K562 (cell line): Measurements from ENCODE around the gene GET4. TPM values are rescaled to one million over a fixed set of nuclear protein-coding genes. Genes with fewer than 3 reads are reported as not detected.

ENCODE experiments used
- ATAC-seq: fragments of 200-7000 bp; cut with Tn5 transposase; 3 replicates; pipeline ENCODE4 v1.9.1; 2020; ENCODE audit warnings: moderate library complexity
- BruUV-seq: library from RNA; stranded (reverse); fragments of 400-500 nt; replicated peaks from 2 replicates; lab custom pipeline; 2021; lab: Mats Ljungman, UMichigan
- CTCF ChIA-PET: fragments of 300-600 bp; formaldehyde crosslinking; extraction: SDS; loops from one replicate; lab custom pipeline; 2021; ENCODE audit warnings: low intra/inter-chr PET ratio; lab: Yijun Ruan, JAX
- POLR2A ChIA-PET: fragments of 300-600, 350-650 bp; sonication (Branson Sonifier 250); formaldehyde crosslinking; extraction: SDS; loops from one replicate; lab custom pipeline; 2021; ENCODE audit warnings: antibody characterized with exemption, inconsistent platforms; lab: Yijun Ruan, JAX
- DNase-seq, 4 experiments: peaks; one replicate each; pipeline versions ENCODE4 v3.0.0 to v3.0.0-alpha.2; 2011 to 2018; ENCODE audit warnings: low spot score in 3 of 4, mixed read lengths in 3 of 4; ENCODE audit errors: extremely low read depth in 1 of 4
- FAIRE-seq: peaks from 2 replicates; lab custom pipeline; 2011; peaks lifted over from hg19 to GRCh38; lab: Jason Lieb, UNC
- H2AFZ ChIP-seq: 2 replicates; pipeline ENCODE4 v1.6.0; 2011; ENCODE audit warnings: low read depth, low read length, control low read depth, inconsistent platforms
- H3K27ac ChIP-seq: fragments of 200-600 bp; 3 replicates; pipeline ENCODE4 v1.8.0; 2011; ENCODE audit warnings: low read depth, mild to moderate bottlenecking, control low read depth, inconsistent platforms, low read length, moderate library complexity, mixed read lengths; ENCODE audit errors: extremely low read depth
- H3K27me3 ChIP-seq, 2 experiments: fragments of 300-600 bp in 1 of 2; 2 replicates in 1 of 2; 3 replicates in 1 of 2; pipeline versions ENCODE4 v1.6.0 to v1.8.0; 2011; ENCODE audit warnings: inconsistent platforms in 2 of 2, low read length in 2 of 2, mild to moderate bottlenecking in 1 of 2, mixed read lengths in 1 of 2, moderate library complexity in 1 of 2; ENCODE audit not compliant: control insufficient read depth in 2 of 2, insufficient read depth in 2 of 2
- H3K36me3 ChIP-seq: fragments of 300-600 bp; 3 replicates; pipeline ENCODE4 v1.8.0; 2011; ENCODE audit warnings: mild to moderate bottlenecking, low read length, inconsistent platforms; ENCODE audit not compliant: control insufficient read depth, insufficient read depth
- H3K4me1 ChIP-seq, 2 experiments: fragments of 200-600 bp in 1 of 2; replicated peaks in 1 of 2; 2 replicates in 1 of 2; 3 replicates in 1 of 2; pipeline versions ENCODE4 v1.5.1 to v1.8.0; 2011; ENCODE audit warnings: inconsistent platforms in 2 of 2, low read length in 2 of 2, mild to moderate bottlenecking in 1 of 2, mixed read lengths in 1 of 2, moderate library complexity in 1 of 2; ENCODE audit not compliant: control insufficient read depth in 2 of 2, insufficient read depth in 2 of 2
- H3K4me2 ChIP-seq: 2 replicates; pipeline ENCODE4 v1.6.1; 2011; ENCODE audit warnings: low read length, control low read depth, inconsistent platforms, mixed read lengths; ENCODE audit not compliant: insufficient read depth
- H3K4me3 ChIP-seq: fragments of 200-600 bp; sonication (generic), shearing (Covaris generic); 2 replicates; pipeline ENCODE4 v1.5.1; 2016; ENCODE audit warnings: control low read depth, inconsistent platforms
- H3K79me2 ChIP-seq: fragments of 200-600 bp; 3 replicates; pipeline ENCODE4 v1.8.0; 2011; ENCODE audit warnings: low read length, inconsistent platforms; ENCODE audit not compliant: control insufficient read depth, insufficient read depth
- H3K9ac ChIP-seq, 2 experiments: 2 replicates each; pipeline versions ENCODE4 v1.6.0 to v1.6.1; 2011; ENCODE audit warnings: low read depth in 2 of 2, low read length in 2 of 2, control low read depth in 1 of 2, inconsistent platforms in 1 of 2, mild to moderate bottlenecking in 1 of 2, mixed read lengths in 1 of 2; ENCODE audit not compliant: insufficient read depth in 1 of 2
- H3K9me1 ChIP-seq: one replicate; pipeline ENCODE4 v1.6.0; 2011; ENCODE audit warnings: inconsistent platforms, mild to moderate bottlenecking, low read length, moderate library complexity; ENCODE audit not compliant: control insufficient read depth, insufficient read depth
- H3K9me3 ChIP-seq: replicated peaks from 2 replicates; pipeline ENCODE4 v1.5.1; 2011; ENCODE audit warnings: low read depth, low read length, inconsistent platforms; ENCODE audit not compliant: control insufficient read depth, insufficient read depth
- H4K20me1 ChIP-seq: replicated peaks from 2 replicates; pipeline ENCODE4 v1.6.1; 2011; ENCODE audit warnings: low read length, inconsistent platforms, mixed read lengths; ENCODE audit not compliant: control insufficient read depth, insufficient read depth
- AFF1 ChIP-seq, 2 experiments: fragments of 450-650 bp; IDR thresholded peaks; 2 replicates each; pipeline ENCODE4 v1.6.1; 2018; ENCODE audit warnings: mild to moderate bottlenecking in 2 of 2, low read depth in 1 of 2; ENCODE audit not compliant: partially characterized antibody in 2 of 2
- BACH1 ChIP-seq: fragments of 200-800 bp; sonication (Bioruptor generic); IDR thresholded peaks from 2 replicates; pipeline ENCODE4 v1.6.1; 2016; ENCODE audit warnings: missing genetic modification characterization, missing compliant biosample characterization
- CBFA2T2 ChIP-seq: fragments of 450-650 bp; conservative IDR thresholded peaks from 2 replicates; pipeline ENCODE4 v1.6.1; 2017; ENCODE audit warnings: mild to moderate bottlenecking
- GABPB2 ChIP-seq: fragments of 250-450 bp; sonication (Bioruptor Pico); conservative IDR thresholded peaks from 2 replicates; pipeline ENCODE4 v1.5.1; 2021; ENCODE audit warnings: mild to moderate bottlenecking
- MECOM ChIP-seq: fragments of 250-450 bp; sonication (Bioruptor Pico); IDR thresholded peaks from 2 replicates; pipeline ENCODE4 v1.8.0; 2022; ENCODE audit warnings: inconsistent platforms
- NELFE ChIP-seq: IDR thresholded peaks from 2 replicates; pipeline ENCODE4 v1.6.1; 2011; ENCODE audit warnings: mild to moderate bottlenecking; ENCODE audit not compliant: insufficient read depth, insufficient read length
- PYGO2 ChIP-seq: fragments of 450-650 bp; IDR thresholded peaks from 2 replicates; pipeline ENCODE4 v1.6.1; 2016; ENCODE audit warnings: mild to moderate bottlenecking, missing genetic modification characterization, moderate library complexity, missing compliant biosample characterization
- SNRNP70 ChIP-seq: fragments of 200-400 bp; formaldehyde crosslinking; optimal IDR thresholded peaks from 2 replicates; pipeline ENCODE3; 2017; ENCODE audit warnings: low read depth, low read length
- TCF7L2 ChIP-seq: fragments of 150-350 bp; IDR thresholded peaks from 2 replicates; pipeline ENCODE4 v1.6.1; 2016; ENCODE audit warnings: low read depth, mild to moderate bottlenecking, low read length, moderate library complexity
- TFAM ChIP-seq: fragments of 250-450 bp; sonication (Bioruptor Pico); conservative IDR thresholded peaks from 2 replicates; pipeline ENCODE4 v1.5.0; 2021; ENCODE audit warnings: mild to moderate bottlenecking, moderate library complexity
- TOE1 ChIP-seq, 2 experiments: fragments of 450-650 bp in 1 of 2; sonication (generic) in 1 of 2; formaldehyde crosslinking in 1 of 2; IDR thresholded peaks; 2 replicates each; pipeline versions ENCODE4 v1.7.1 to v1.8.0; 2016 to 2022; ENCODE audit warnings: borderline replicate concordance in 2 of 2, mild to moderate bottlenecking in 2 of 2, antibody characterized with exemption in 1 of 2, inconsistent platforms in 1 of 2, low read depth in 1 of 2, missing genetic modification reagents in 1 of 2, moderate library complexity in 1 of 2
- XRCC3 ChIP-seq: fragments of 450-650 bp; IDR thresholded peaks from 2 replicates; pipeline ENCODE4 v1.6.1; 2017; ENCODE audit warnings: mild to moderate bottlenecking, moderate library complexity
- ZNF212 ChIP-seq: fragments of 450-650 bp; formaldehyde crosslinking; IDR thresholded peaks from 2 replicates; pipeline ENCODE4 v1.4.0; 2020; ENCODE audit warnings: mild to moderate bottlenecking
- ZNF224 ChIP-seq: sonication (generic); formaldehyde crosslinking; IDR thresholded peaks from 2 replicates; pipeline ENCODE4 v1.8.0; 2022; ENCODE audit warnings: mild to moderate bottlenecking, missing genetic modification reagents
- ZNF408 ChIP-seq: fragments of 250-450 bp; sonication (Bioruptor Pico); IDR thresholded peaks from 2 replicates; pipeline ENCODE4 v1.4.0; 2020; ENCODE audit warnings: low read depth, mild to moderate bottlenecking, moderate library complexity
- WGBS: fragments of 100-300 bp; shearing (Covaris generic); methylation state at CpG from one replicate; pipeline ENCODE4 v1.1.6; 2016; ENCODE audit warnings: low coverage, mixed read lengths; ENCODE audit not compliant: insufficient coverage; ENCODE audit errors: missing lambda C conversion rate; 5-methylcytosine and 5-hydroxymethylcytosine counted together
- in situ Hi-C: fragments of 300-500 bp; cut with MboI; formaldehyde crosslinking; loops from 4 replicates; pipeline ENCODE4 v1.15.0; 2018; ENCODE audit warnings: inconsistent platforms, mixed read lengths
- intact Hi-C: fragments of 100-400 bp; cut with micrococcal nuclease; formaldehyde crosslinking; loops from 2 replicates; pipeline ENCODE4 v1.14.2; 2022
- polyA plus RNA-seq, 8 experiments: library from polyadenylated mRNA; depleted of rRNA in 4 of 8; stranded (reverse) in 5 of 8; unstranded in 3 of 8; fragments of >200 nt; fragmentation: Nextera tagmentation in 2 of 8; fragmentation: Illumina TruSeq in 1 of 8; extraction: Ambion mirVana in 2 of 8; extraction: Trizol in 1 of 8; gene quantifications; 2 replicates each; pipeline versions ENCODE4 v1.2.1 to v1.2.3, GENCODE V29; 2011 to 2014; ENCODE audit warnings: inconsistent platforms in 1 of 8, missing spikeins in 1 of 8
- total RNA-seq, 7 experiments: library from RNA; depleted of rRNA in 6 of 7; stranded (reverse); fragments of >200 nt in 6 of 7; fragmentation: Illumina TruSeq in 2 of 7; extraction: Trizol in 2 of 7; gene quantifications; 2 replicates each; pipeline versions ENCODE4 v1.2.1 to v1.2.3, GENCODE V29; 2011 to 2021; ENCODE audit warnings: low replicate concordance in 1 of 7

GET4 gene
- total and polyA plus RNA-seq, 9 of the 15 experiments (the other 6 are each of a cell fraction or from before 2014, with no cell fraction given), result 0.99 to 122 (median 40.4) TPM

DNA sequence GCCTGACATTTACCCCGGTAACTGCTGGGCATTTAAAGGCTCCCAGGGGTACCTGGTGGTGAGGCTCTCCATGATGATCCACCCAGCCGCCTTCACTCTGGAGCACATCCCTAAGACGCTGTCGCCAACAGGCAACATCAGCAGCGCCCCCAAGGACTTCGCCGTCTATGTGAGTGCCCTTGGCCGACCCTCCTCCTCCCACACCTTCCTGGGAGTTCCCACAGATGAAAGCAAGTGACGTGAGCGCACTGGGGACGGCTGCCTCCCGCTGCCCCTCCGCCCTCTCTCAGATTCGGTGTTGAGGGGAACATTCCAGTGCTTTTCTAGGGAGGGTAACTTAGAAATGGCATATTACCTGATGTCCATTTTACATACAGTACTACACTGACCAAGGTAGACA lies 7.0 kb upstream of the GET4 start:
- no peak overlapping the region for H3K9ac ChIP-seq
- BruUV-seq, result no TSS peak
- WGBS, result 87% methylated on average over 14 of the region's 14 CpGs
- TF ChIP-seq GABPB2 (CRISPR knock-in tag) (no peak), XRCC3 (no peak), SNRNP70 (no peak), ZNF212 (CRISPR knock-in tag) (no peak), AFF1 (IDR thresholded peaks at IDR 0.05; ENCODE audit: low read depth in 1 of 2, partially characterized antibody in 2 of 2) (no peak), TCF7L2 (no peak), TOE1 (IDR thresholded peaks at IDR 0.05; ENCODE audit: borderline replicate concordance) (no peak), TOE1 (CRISPR knock-in tag; IDR thresholded peaks at IDR 0.05; ENCODE audit: borderline replicate concordance, low read depth) (no peak), MECOM (no peak), NELFE (no peak), ZNF408 (CRISPR knock-in tag) (no peak), CBFA2T2 (no peak), ZNF224 (CRISPR knock-in tag) (no peak), PYGO2 (tag) (no peak), TFAM (CRISPR knock-in tag) (no peak), BACH1 (tag) (no peak)
- H3K27ac ChIP-seq, result no peak overlapping the region
- intact Hi-C loops, result no loop called here
- H4K20me1 ChIP-seq, result no peaks in the 10 kb centered on the region
- POLR2A ChIA-PET, result interaction anchor here (0.6 kb wide), 1 partner anchor 89 kb away, joined by 3 read pairs; no protein-coding TSS in a partner anchor
- ATAC-seq (no peak), FAIRE-seq (no peak), DNase-seq (no peak)
- no peak overlapping the region for H3K4me3 ChIP-seq
- H3K9me3 ChIP-seq, result peaks cover 2% of the 10 kb centered on the region; the same call in 1 of the 2 replicates
- in situ Hi-C loops, result no loop called here
- no peak overlapping the region for H3K4me2 ChIP-seq
- H2AFZ ChIP-seq, result no peak overlapping the region
- H3K36me3 ChIP-seq, result peaks cover 74% of the 10 kb centered on the region
- CTCF ChIA-PET, result no interaction called here
- H3K79me2 ChIP-seq, result no peaks in the 10 kb centered on the region
- H3K9me1 ChIP-seq, result no peaks in the 10 kb centered on the region
- no peaks in the 10 kb centered on the region for H3K27me3 ChIP-seq
- peaks cover 12% of the 10 kb centered on the region in 2 experiments for H3K4me1 ChIP-seq
